ENCODE measurements around the gene CAMSAP3.

- TF ChIP-seq CTCF (IDR thresholded peaks at IDR 0.05): no peak
- TF ChIP-seq POLR2AphosphoS5 (IDR thresholded peaks at IDR 0.05): no peak
Observed at GRCh38 chr19:7597689-7598088, 2.0 kb downstream of the CAMSAP3 start.

All from prostate gland (tissue), 2 donors.